CD4-positive, alpha-beta T cell (primary cell): ENCODE measurements around the gene ACD. TPM values are rescaled to one million over a fixed set of nuclear protein-coding genes. Genes with fewer than 3 reads are reported as not detected.

Experiments used
- ATAC-seq: fragments of 200-7000 bp; cut with Tn5 transposase; one replicate; pipeline ENCODE4 v1.10.0; 2022; ENCODE audit warnings: mild to moderate bottlenecking; ENCODE audit not compliant: poor library complexity
- CTCF ChIA-PET: fragments of 350-600 bp; sonication (Branson Sonifier 250); formaldehyde crosslinking; loops from one replicate; lab custom pipeline; 2021; ENCODE audit warnings: antibody characterized with exemption, inconsistent platforms; lab: Charles Lee
- POLR2A ChIA-PET: fragments of 350-600 bp; sonication (Branson Sonifier 250); formaldehyde crosslinking; loops from one replicate; lab custom pipeline; 2021; ENCODE audit warnings: antibody characterized with exemption, inconsistent platforms; lab: Charles Lee
- DNase-seq, 14 experiments: peaks; one replicate each; pipeline ENCODE4 v3.0.0-alpha.2; 2013 to 2020; ENCODE audit warnings: mixed read lengths in 2 of 14
- H3K27ac ChIP-seq, 2 donors: one replicate each; pipeline versions ENCODE4 v1.5.1 to v1.7.0; 2013; ENCODE audit warnings: low read length in 2 of 2, low read depth in 1 of 2, mild to moderate bottlenecking in 1 of 2
- H3K27me3 ChIP-seq, 2 experiments: 1 replicate in 1 of 2; 2 replicates in 1 of 2; pipeline versions ENCODE4 v1.6.1 to v1.7.0; 2013; ENCODE audit warnings: low read length in 2 of 2, control low read depth in 1 of 2, mild to moderate bottlenecking in 1 of 2, moderate library complexity in 1 of 2; ENCODE audit not compliant: insufficient read depth in 2 of 2, control insufficient read depth in 1 of 2
- H3K36me3 ChIP-seq: one replicate; pipeline ENCODE4 v1.6.1; 2013; ENCODE audit warnings: low read length, control low read depth; ENCODE audit not compliant: insufficient read depth
- H3K4me1 ChIP-seq: one replicate; pipeline ENCODE4 v1.6.1; 2013; ENCODE audit warnings: low read length, control low read depth; ENCODE audit not compliant: insufficient read depth
- H3K4me3 ChIP-seq: one replicate; pipeline ENCODE4 v1.5.1; 2013; ENCODE audit warnings: mild to moderate bottlenecking, low read length, moderate library complexity
- H3K9me3 ChIP-seq, 2 experiments: 1 replicate in 1 of 2; 2 replicates in 1 of 2; pipeline versions ENCODE4 v1.6.1 to v1.7.0; 2013; ENCODE audit warnings: low read length in 2 of 2, mild to moderate bottlenecking in 2 of 2, control low read depth in 1 of 2, moderate library complexity in 1 of 2; ENCODE audit not compliant: control insufficient read depth in 1 of 2, insufficient read depth in 1 of 2
- H3K27ac Mint-ChIP-seq: one replicate; pipeline ENCODE4 v1.8.0; 2020; ENCODE audit warnings: mixed read lengths
- H3K27me3 Mint-ChIP-seq: one replicate; pipeline ENCODE4 v1.8.0; 2021; ENCODE audit warnings: mixed read lengths
- H3K36me3 Mint-ChIP-seq: one replicate; pipeline ENCODE4 v1.8.0; 2021; ENCODE audit warnings: low read depth, mixed read lengths
- H3K4me1 Mint-ChIP-seq: one replicate; pipeline ENCODE4 v1.8.0; 2021; ENCODE audit warnings: low read depth, mixed read lengths
- H3K4me3 Mint-ChIP-seq: one replicate; pipeline ENCODE4 v1.8.0; 2020; ENCODE audit warnings: mild to moderate bottlenecking, mixed read lengths
- H3K9me3 Mint-ChIP-seq: one replicate; pipeline ENCODE4 v1.8.0; 2020; ENCODE audit warnings: mixed read lengths
- intact Hi-C, 2 experiments: fragments of 100-400 bp; cut with DNase I in 1 of 2; cut with micrococcal nuclease in 1 of 2; formaldehyde crosslinking; loops; one replicate each; pipeline versions ENCODE4 v1.15.1 to v1.9.0; 2023 to 2025; cut with DNase I, micrococcal nuclease
- total RNA-seq, 174 experiments: library from RNA in 2 of 174; stranded (reverse) in 2 of 174; gene quantifications; one replicate each; pipeline ENCODE4 v1.2.3 and lab custom pipeline; 2021 to 2026
- TF ChIP-seq, protein P1 (sequence below): fragments of 200-600 bp; IDR thresholded peaks from one replicate; pipeline ENCODE4 v1.8.0; 2022; ENCODE audit warnings: antibody characterized with exemption, mild to moderate bottlenecking

Gene ACD
- total RNA-seq, 2 experiments from 2014 or later = 21.6 to 26.0 TPM

DNA sequence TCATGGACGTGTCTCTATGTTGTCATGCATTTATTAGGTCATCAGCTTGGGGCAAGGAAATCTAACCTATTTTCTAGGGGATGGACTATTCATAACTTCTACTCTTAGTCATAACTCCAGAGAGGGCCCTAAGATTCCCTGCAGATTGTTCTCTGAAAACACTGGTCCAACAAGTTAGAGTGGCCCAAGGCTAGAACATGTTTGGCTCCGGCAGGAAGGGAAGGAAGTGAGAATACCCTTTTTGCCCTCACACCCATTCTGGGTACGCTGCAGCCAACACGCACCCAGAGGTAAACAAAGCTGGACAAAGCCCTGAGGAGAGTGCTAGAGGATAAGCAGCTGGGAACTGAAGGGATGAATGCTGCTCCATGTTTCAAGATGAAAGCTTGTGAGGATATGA is 16.5 kb upstream of the ACD start:
- Mint-ChIP-seq H3K4me3 (no peak overlapping the region), H3K9me3 (no peaks in the 10 kb centered on the region), H3K27ac (no peak overlapping the region), H3K27me3 (no peaks in the 10 kb centered on the region), H3K36me3 (no peaks in the 10 kb centered on the region), H3K4me1 (peaks cover 6% of the 10 kb centered on the region)
- Histone ChIP-seq H3K27ac (no peak overlapping the region), H3K27me3 (no peaks in the 10 kb centered on the region), H3K9me3 (no peaks in the 10 kb centered on the region), H3K36me3 (no peaks in the 10 kb centered on the region), H3K4me3 (no peak overlapping the region), H3K4me1 (peaks cover 3% of the 10 kb centered on the region)
- ChIA-PET CTCF (no interaction called here), POLR2A (no interaction called here)
- ATAC-seq (no peak), DNase-seq (no peak)
- intact Hi-C loops = no loop called here
- TF ChIP-seq, protein P1, sequence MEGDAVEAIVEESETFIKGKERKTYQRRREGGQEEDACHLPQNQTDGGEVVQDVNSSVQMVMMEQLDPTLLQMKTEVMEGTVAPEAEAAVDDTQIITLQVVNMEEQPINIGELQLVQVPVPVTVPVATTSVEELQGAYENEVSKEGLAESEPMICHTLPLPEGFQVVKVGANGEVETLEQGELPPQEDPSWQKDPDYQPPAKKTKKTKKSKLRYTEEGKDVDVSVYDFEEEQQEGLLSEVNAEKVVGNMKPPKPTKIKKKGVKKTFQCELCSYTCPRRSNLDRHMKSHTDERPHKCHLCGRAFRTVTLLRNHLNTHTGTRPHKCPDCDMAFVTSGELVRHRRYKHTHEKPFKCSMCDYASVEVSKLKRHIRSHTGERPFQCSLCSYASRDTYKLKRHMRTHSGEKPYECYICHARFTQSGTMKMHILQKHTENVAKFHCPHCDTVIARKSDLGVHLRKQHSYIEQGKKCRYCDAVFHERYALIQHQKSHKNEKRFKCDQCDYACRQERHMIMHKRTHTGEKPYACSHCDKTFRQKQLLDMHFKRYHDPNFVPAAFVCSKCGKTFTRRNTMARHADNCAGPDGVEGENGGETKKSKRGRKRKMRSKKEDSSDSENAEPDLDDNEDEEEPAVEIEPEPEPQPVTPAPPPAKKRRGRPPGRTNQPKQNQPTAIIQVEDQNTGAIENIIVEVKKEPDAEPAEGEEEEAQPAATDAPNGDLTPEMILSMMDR = no peak

DNA sequence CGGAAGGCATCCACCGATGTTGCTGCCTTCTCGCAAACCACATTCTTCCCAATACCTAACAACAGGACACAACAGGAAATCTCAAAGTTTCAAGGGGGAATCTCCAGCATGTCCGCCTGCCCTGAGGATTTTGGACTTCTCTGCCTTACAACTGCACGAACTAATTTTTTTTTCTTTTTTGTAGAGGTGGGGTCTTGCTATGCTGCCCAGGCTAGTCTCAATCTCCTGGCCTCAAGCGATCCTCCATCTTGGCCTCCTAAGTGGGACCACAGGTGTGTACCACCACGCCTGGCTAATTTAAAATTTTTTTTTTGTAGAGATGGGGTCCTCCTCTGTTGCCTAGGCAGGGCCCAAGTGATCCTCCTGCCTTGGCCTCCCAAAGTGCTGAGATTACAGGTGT is 15.9 kb upstream of the ACD start:
- POLR2A ChIA-PET = no interaction called here
- peaks cover 3% of the 10 kb centered on the region for H3K4me1 ChIP-seq

DNA sequence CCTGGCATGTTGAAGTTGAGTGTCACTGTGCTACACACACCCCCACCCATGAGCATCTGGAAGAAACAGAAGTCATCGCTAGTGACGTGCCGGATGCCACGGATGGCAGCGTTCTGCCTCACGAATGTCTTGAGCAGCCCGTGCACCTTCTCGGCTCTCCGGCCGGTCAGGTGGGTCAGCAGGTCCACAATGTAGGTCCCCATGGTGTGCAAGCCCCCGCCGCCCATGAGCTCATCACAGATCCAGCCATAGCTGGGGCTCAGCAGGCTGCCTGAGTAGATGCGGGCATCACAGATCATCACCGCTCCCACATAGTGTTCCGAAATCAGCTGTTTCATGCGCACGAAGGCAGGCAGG is 15.5 kb upstream of the ACD start:
- H3K9me3 Mint-ChIP-seq = no peaks in the 10 kb centered on the region
- H3K36me3 Mint-ChIP-seq = no peaks in the 10 kb centered on the region
- H3K27ac Mint-ChIP-seq = no peak overlapping the region

More for the DNA sequence above, 15.9 kb upstream of the ACD start:
- CTCF ChIA-PET = no interaction called here
- Mint-ChIP-seq H3K27ac (no peak overlapping the region), H3K36me3 (no peaks in the 10 kb centered on the region), H3K4me3 (no peak overlapping the region), H3K4me1 (peaks cover 6% of the 10 kb centered on the region), H3K27me3 (no peaks in the 10 kb centered on the region), H3K9me3 (no peaks in the 10 kb centered on the region)
- Histone ChIP-seq H3K27me3 (no peaks in the 10 kb centered on the region), H3K27ac (no peak overlapping the region), H3K36me3 (no peaks in the 10 kb centered on the region), H3K9me3 (no peaks in the 10 kb centered on the region), H3K4me3 (no peak overlapping the region)
- intact Hi-C loops = no loop called here
- TF ChIP-seq, protein P1 = no peak
- DNase-seq (no peak), ATAC-seq (no peak)

More for the DNA sequence above, 15.5 kb upstream of the ACD start:
- CTCF ChIA-PET = no interaction called here
- POLR2A ChIA-PET = no interaction called here
- no peaks in the 10 kb centered on the region for H3K27me3 Mint-ChIP-seq
- peaks cover 6% of the 10 kb centered on the region for H3K4me1 Mint-ChIP-seq
- Histone ChIP-seq H3K36me3 (no peaks in the 10 kb centered on the region), H3K4me1 (peaks cover 3% of the 10 kb centered on the region), H3K9me3 (no peaks in the 10 kb centered on the region), H3K4me3 (no peak overlapping the region), H3K27me3 (no peaks in the 10 kb centered on the region), H3K27ac (no peak overlapping the region)
- no peak overlapping the region for H3K4me3 Mint-ChIP-seq
- peak in 1 of 14 experiments; percentile 19 for DNase-seq
- TF ChIP-seq, protein P1 = no peak
- intact Hi-C loops = no loop called here
- no peak for ATAC-seq
